Glomerular endothelial cell (primary cell): Measurements from ENCODE around the gene CTSD. TPM values are rescaled to one million over a fixed set of nuclear protein-coding genes. Genes with fewer than 3 reads are reported as not detected.

ENCODE experiments used
- DNase-seq: peaks from one replicate; pipeline ENCODE4 v3.0.0-alpha.2; 2011; ENCODE audit warnings: low read depth, low spot score; ENCODE audit errors: extremely low read depth
- total RNA-seq: library from RNA; depleted of rRNA; stranded (reverse); fragments of >200 nt; gene quantifications from 2 replicates; pipeline ENCODE4 v1.2.3, GENCODE V29; 2015

CTSD gene
- total RNA-seq, 1 donor from 2014 or later, result 739 TPM

DNA sequence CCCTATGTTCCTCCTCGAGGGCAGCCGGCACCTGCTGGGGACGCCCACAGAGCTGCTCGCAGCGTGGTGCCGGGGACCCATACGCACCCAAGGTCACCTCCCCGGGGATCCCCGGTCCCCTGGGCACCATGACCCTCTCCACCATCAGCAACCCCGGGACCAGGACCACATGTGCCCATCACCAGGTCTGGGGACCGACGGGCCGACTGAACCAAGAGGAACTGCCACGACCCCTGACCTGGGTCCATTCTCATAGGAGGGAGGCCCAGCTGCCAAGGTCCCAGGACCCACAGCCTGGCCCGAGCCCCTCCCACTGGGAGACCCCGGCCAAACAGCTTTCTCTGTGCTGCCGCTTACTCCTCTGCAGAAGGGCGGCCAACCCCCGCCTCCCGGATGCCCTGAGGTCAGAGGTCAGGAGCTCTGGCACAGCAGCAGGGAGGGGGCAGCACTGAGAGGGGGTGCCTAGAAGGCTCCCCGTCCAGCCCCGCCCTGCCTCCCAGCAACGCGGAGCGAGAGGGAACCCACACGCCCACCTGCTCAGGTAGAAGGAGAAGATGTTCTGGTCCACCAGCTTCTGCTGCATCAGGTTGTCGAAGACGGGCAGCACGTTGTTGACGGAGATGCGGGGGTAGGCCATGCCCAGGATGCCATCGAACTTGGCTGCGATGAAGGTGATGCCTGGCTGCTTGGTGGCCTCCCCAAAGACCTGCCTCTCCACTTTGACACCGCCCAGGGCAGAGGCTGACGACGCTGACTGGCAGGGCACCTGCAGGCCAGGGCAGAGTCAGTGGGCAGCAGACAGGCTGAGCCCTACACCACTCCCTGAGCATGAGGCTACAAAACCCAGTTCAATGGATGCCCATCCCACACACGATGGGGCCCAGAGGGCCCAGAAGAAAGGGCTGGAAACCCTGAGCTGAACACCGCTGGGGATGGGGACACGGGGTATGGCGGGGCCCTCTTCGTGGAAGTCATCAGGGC lies 6.6 kb downstream of the CTSD start:
- no peak for DNase-seq

DNA sequence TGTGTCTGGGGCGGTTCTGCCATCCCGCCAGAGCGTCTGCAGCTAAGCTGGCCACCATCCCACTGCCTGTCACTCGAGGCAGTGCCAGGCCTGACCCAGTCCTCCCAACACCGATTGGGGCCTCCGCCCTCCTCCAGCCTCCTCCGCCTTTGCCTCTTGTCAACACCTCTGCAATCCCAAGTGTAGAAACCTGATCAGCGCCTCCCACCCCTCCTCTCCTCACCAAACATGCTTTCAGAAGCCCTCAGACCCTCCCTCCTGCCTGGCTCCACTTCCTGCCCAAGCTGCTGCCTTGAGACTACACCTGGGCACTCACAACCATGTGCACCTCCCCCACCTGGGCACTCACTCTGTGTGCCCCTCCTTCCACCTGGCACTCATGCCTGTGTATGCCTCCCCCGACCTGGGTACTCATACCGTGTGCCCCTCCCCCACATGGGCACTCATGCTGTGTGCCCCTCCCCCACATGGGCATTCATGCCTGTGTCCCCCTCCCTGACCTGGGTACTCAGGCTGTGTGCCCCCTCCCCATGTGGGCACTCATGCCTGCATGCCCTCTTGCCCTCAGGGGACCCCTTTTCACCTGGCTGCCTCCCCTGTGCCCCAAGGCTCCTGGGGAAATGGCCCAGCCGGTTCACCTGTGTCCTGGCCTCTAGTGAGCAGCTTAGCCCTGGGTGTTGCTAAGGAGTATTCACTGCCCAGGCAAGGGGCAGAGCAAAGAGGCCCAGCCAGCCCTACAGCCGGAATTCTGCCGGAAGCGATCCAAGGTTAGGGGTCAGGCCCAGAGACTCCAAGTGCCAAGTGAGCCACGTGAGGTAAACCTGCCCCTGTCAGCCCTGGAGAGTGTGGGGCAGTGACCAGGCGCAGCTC lies 7.8 kb downstream of the CTSD start:
- DNase-seq, result no peak

GRCh38 chr11:1755344-1755691 lies 8.4 kb downstream of the CTSD start:
- DNase-seq, result no peak

DNA sequence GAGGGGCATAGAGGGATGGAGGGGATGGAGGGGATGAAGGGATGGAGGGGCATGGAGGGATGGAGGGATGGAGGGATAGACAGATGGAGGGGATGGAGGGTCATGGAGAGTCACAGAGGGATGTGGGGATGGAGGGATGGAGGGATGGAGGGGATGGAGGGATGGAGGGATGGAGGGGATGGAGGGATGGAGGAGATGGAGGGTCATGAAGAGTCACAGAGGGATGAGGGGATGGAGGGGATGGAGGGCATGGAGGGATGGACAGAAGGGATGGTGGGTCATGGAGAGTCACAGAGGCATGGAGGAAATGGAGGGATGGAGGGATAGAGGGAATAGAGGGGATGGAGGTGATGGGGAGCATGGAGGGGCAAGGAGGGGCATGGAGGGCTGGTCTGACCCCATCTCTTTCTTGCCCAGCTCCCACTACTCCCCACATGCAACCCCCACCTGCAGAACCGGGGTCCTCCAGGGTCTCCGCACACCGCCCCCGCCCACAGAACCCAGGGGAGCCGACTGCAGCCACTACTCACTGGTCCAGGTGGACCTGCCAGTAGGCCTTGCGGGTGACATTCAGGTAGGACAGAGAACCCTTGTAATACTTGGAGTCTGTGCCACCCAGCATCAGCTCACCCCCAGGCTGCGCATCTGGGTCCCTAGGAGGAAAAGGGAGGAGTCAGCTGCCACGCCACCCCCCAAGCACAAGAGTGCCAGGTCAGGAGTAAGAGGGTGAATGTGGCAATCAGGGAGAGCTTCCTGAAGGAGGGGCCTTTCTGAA lies 9.2 kb downstream of the CTSD start:
- DNase-seq, result no peak

GRCh38 chr11:1753929-1754305 lies 9.8 kb downstream of the CTSD start:
- DNase-seq, result no peak

- DNase-seq, result no peak
Observed at GRCh38 chr11:1753229-1753928, 10.3 kb downstream of the CTSD start.

DNA sequence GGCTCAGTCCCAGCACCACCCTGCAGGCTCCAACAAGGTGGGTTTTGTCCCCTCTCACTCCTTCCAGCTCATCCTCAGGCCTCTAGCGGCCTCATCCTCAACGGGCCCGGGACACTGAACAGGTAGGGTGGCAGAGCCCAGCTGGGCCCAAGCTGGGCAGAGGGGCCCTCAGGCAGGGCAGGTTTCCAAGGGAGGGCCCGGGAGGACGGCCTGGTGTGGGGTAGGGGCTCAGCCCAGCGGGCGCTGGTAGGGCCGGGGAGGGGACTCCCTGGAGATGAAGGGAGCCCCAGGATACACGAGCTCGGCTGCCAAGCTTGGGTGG lies 10.9 kb downstream of the CTSD start:
- DNase-seq, result no peak

GRCh38 chr11:1751999-1752906 lies 11.5 kb downstream of the CTSD start:
- no peak for DNase-seq

DNA sequence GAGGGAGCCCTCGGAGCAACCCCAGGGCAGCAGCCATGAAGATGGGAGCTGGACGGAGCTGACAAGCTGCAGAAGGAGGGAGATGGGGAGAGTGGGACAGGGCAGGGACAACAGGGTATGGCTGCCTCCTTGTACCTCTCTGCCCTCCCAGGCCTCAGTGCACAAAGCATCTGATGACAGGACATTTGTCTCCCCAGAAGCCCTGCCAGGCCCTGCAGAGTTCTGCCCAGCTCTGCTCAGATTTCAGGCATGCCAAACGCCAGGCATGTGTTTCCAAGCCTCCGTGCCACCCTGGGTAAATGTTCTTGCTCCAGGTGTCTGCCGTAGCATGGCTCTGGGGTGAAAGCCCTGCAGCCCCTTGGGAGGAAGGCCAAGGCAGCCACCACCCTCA lies 12.2 kb downstream of the CTSD start:
- DNase-seq, result no peak

DNA sequence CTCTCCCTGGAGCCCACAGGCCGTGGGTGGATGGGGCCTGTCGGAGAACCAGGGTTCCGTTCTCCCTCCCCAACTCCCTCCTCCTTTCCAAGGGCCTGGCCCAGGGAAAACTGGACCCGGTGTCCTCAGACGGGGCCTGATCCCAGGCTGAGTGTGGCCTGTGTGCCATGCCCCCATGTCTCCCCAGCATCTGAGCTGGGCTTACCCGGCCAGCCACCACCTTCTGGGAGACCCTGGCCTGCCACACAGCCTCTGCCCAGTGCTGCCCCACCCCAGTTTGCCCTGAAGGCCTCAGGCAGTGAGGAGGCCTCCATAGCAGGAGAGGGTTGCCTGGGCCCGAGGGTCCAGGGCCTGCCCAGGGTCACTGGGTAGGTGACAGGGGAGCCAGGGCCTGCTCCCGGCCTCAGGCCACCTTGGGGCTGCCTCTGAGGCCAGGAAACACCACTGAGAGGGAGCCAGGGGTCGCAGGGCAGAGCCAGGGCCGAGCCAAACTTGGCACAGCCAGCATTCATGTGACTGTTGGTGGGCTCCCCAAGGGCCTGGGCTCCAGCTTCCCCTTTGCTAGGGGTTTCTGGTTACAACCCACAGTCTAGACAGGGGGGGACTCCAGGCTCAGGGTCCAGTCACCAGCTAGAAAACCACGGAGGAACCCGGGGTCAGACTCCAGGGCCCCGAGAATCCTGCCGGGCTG lies 12.7 kb downstream of the CTSD start:
- DNase-seq, result no peak

- DNase-seq, result no peak
Observed at GRCh38 chr11:1750481-1750839, 13.3 kb downstream of the CTSD start, which contains the start of gene IFITM10. TSS of gene IFITM10 (minus strand) at chr11:1750595. CDS start at chr11:1750442, 153 bp downstream.

DNA sequence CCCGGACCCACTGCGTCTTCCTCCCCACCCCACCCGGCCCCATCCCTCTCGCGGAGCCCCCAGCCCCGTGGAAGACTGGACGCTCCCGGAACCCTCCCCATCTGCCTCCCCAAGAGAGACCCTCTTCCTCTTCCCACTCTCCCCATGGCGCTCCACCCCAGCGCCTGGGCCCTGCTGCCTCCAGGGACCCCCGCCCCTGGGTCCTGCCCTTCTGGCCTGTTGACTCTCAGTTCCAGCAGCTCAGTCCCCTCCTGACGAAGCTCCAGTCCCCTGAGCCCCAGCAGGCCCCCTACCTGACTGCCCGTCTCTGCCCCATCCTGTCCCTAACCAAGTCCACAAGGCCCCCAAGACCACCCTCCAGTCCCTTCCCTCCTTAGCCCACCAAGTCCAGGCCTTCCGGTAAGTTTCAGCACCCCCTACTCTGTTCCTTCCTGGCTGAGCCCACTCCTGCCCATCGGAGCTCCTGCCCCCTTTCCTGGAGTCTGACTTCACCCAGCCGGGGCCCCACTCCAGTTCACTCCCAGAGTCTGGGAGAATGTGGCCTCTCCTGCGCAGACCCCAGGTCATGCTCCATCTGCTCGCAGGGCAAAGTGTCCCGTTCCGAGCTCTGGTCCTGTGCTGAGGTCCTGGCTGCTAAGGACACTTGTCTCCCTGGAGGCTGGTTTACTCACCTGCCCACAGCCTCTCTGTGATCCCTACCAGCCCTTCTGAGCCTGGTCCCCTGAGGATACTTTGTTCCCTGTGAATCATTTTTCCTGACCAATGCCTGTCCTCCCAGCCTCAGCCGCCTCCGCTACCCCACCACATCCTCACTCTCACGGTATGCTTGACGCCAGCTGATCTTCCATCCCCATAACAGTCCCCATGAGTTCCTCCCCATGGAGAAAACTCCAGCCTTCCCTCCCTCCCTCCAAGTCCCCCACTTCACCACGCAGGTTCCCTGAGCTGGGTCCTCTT lies 14.1 kb downstream of the CTSD start:
- DNase-seq, result no peak

DNA sequence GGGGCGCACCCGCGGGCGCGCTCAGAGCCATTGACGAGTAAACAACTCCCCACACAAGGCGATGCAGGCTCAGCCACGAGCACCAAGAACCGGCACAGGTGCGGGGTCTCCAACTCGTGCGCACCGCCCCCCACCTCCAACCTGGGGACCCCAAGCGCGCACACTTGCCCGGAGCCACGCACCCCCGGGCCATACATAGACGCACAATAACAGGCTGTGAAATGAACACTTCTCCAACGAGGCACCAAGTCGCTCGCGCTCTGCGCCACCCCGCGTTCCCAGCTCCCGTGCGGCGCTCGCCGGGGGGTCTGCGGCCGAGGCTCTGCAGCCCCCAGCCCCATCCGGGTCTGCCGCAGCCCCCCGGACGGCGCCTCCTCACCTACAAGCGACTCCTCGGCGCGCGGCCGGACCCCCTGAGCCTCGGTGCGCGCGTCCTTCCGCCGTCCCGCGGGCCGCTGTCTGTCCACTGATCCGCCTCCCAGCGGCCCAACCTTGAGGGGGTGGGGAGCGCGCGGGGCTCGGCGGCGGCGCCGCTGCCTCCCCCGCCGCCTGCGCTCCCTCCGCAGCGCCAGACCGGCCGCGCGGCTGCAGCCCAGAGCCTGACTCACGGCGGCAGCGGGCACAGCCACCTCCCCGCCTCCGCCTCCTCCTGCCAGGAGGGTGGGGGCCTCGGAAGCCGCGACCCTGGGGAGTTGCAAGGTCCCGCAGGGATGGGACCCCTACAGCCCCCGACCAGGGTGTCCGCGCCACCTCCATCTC lies 14.9 kb downstream of the CTSD start:
- no peak for DNase-seq

DNA sequence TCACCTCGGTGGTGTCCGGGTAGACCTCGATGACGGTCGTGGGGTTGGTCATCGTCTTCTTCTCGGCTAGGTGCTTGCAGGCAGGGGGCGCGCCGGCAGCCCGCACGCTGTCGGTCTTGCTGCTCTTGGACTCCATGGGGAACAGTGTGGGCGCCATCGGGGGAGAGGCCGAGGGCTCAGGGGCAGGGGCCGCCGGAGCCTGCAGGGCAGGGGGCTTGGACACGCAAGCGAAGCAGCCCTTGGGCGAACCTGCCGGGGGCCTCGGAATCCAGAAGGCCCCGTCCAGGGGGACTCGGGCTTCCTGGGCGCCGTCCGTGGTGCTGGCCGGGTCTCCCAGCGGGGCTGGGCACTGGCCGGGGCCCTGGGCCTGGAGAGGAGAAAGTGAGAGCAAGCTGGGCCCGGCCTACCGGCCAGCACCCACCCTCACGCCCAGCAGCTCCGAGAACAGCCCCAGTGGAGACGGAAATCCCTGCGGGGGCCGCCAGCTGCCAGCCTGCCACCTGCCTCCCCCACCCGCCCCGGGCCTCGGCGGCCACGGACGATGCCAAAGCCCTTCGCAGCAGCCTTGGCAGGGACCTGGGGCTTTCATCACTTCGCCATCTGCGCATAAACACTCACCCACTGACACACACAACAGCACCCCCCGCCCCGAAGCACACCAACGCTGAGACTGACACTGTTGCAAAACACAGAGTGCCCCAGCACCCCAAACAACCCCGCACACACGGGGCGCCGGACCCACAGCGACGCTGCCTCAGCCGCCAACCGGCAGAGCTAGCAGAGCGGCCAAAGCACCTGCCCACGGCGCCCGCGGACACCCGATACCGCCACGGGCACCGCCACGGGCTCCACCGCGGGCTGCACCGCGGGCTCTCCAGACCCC lies 15.7 kb downstream of the CTSD start:
- no peak for DNase-seq

DNA sequence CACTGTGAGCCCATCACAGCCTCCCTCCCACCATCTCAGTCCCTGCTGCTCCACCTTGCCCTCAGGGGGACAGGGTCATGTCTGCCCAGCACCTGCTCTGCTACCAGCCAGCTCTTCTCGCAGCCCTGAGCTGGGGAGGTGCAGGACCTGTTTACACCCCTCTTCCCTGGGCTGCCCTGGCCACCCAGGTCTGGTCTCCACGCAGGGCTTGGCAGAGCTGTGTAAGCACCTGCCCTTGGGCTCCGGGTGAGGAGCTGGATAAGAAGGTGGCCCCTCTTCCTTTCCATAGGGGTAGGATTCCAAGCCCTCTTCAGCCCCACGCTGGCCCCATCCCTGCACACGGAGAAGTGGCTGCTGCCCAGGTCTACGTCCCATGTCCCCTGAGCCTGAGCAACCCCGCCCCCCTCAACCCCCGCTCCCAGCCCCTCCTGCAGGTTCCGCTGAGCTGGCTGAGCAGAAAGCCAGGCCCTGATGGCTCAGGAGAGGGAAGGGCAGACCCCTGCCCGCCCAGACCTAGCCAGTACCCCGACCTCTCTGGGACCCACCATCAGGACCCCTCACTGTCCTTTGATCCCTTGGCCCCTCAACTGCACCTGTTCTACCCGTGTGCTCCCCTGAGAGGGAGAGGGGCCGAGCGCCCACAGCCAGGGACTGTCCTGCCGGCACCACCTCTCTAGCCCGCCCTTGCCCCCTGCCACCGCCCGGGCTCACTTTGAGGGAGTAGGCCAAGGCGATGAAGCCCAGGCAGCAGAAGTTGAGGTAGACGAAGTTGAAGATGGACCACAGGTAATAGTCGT lies 16.6 kb downstream of the CTSD start:
- no peak for DNase-seq
